K562 (cell line): ENCODE results near the gene RAB3IP. TPM values are rescaled to one million over a fixed set of nuclear protein-coding genes. Genes with fewer than 3 reads are reported as not detected.

Source experiments
- ATAC-seq: fragments of 200-7000 bp; cut with Tn5 transposase; 3 replicates; pipeline ENCODE4 v1.9.1; 2020; ENCODE audit warnings: moderate library complexity
- BruUV-seq: library from RNA; stranded (reverse); fragments of 400-500 nt; replicated peaks from 2 replicates; lab custom pipeline; 2021; lab: Mats Ljungman, UMichigan
- CTCF ChIA-PET: fragments of 300-600 bp; formaldehyde crosslinking; extraction: SDS; loops from one replicate; lab custom pipeline; 2021; ENCODE audit warnings: low intra/inter-chr PET ratio; lab: Yijun Ruan, JAX
- POLR2A ChIA-PET: fragments of 300-600, 350-650 bp; sonication (Branson Sonifier 250); formaldehyde crosslinking; extraction: SDS; loops from one replicate; lab custom pipeline; 2021; ENCODE audit warnings: antibody characterized with exemption, inconsistent platforms; lab: Yijun Ruan, JAX
- DNase-seq, 4 experiments: peaks; one replicate each; pipeline versions ENCODE4 v3.0.0 to v3.0.0-alpha.2; 2011 to 2018; ENCODE audit warnings: low spot score in 3 of 4, mixed read lengths in 3 of 4; ENCODE audit errors: extremely low read depth in 1 of 4
- FAIRE-seq: peaks from 2 replicates; lab custom pipeline; 2011; peaks lifted over from hg19 to GRCh38; lab: Jason Lieb, UNC
- H2AFZ ChIP-seq: 2 replicates; pipeline ENCODE4 v1.6.0; 2011; ENCODE audit warnings: low read depth, low read length, control low read depth, inconsistent platforms
- H3K27ac ChIP-seq: fragments of 200-600 bp; 3 replicates; pipeline ENCODE4 v1.8.0; 2011; ENCODE audit warnings: low read depth, mild to moderate bottlenecking, control low read depth, inconsistent platforms, low read length, moderate library complexity, mixed read lengths; ENCODE audit errors: extremely low read depth
- H3K27me3 ChIP-seq, 2 experiments: fragments of 300-600 bp in 1 of 2; 2 replicates in 1 of 2; 3 replicates in 1 of 2; pipeline versions ENCODE4 v1.6.0 to v1.8.0; 2011; ENCODE audit warnings: inconsistent platforms in 2 of 2, low read length in 2 of 2, mild to moderate bottlenecking in 1 of 2, mixed read lengths in 1 of 2, moderate library complexity in 1 of 2; ENCODE audit not compliant: control insufficient read depth in 2 of 2, insufficient read depth in 2 of 2
- H3K36me3 ChIP-seq: fragments of 300-600 bp; 3 replicates; pipeline ENCODE4 v1.8.0; 2011; ENCODE audit warnings: mild to moderate bottlenecking, low read length, inconsistent platforms; ENCODE audit not compliant: control insufficient read depth, insufficient read depth
- H3K4me1 ChIP-seq, 2 experiments: fragments of 200-600 bp in 1 of 2; replicated peaks in 1 of 2; 2 replicates in 1 of 2; 3 replicates in 1 of 2; pipeline versions ENCODE4 v1.5.1 to v1.8.0; 2011; ENCODE audit warnings: inconsistent platforms in 2 of 2, low read length in 2 of 2, mild to moderate bottlenecking in 1 of 2, mixed read lengths in 1 of 2, moderate library complexity in 1 of 2; ENCODE audit not compliant: control insufficient read depth in 2 of 2, insufficient read depth in 2 of 2
- H3K4me2 ChIP-seq: 2 replicates; pipeline ENCODE4 v1.6.1; 2011; ENCODE audit warnings: low read length, control low read depth, inconsistent platforms, mixed read lengths; ENCODE audit not compliant: insufficient read depth
- H3K4me3 ChIP-seq: fragments of 200-600 bp; sonication (generic), shearing (Covaris generic); 2 replicates; pipeline ENCODE4 v1.5.1; 2016; ENCODE audit warnings: control low read depth, inconsistent platforms
- H3K79me2 ChIP-seq: fragments of 200-600 bp; 3 replicates; pipeline ENCODE4 v1.8.0; 2011; ENCODE audit warnings: low read length, inconsistent platforms; ENCODE audit not compliant: control insufficient read depth, insufficient read depth
- H3K9ac ChIP-seq, 2 experiments: 2 replicates each; pipeline versions ENCODE4 v1.6.0 to v1.6.1; 2011; ENCODE audit warnings: low read depth in 2 of 2, low read length in 2 of 2, control low read depth in 1 of 2, inconsistent platforms in 1 of 2, mild to moderate bottlenecking in 1 of 2, mixed read lengths in 1 of 2; ENCODE audit not compliant: insufficient read depth in 1 of 2
- H3K9me1 ChIP-seq: one replicate; pipeline ENCODE4 v1.6.0; 2011; ENCODE audit warnings: inconsistent platforms, mild to moderate bottlenecking, low read length, moderate library complexity; ENCODE audit not compliant: control insufficient read depth, insufficient read depth
- H3K9me3 ChIP-seq: replicated peaks from 2 replicates; pipeline ENCODE4 v1.5.1; 2011; ENCODE audit warnings: low read depth, low read length, inconsistent platforms; ENCODE audit not compliant: control insufficient read depth, insufficient read depth
- H4K20me1 ChIP-seq: replicated peaks from 2 replicates; pipeline ENCODE4 v1.6.1; 2011; ENCODE audit warnings: low read length, inconsistent platforms, mixed read lengths; ENCODE audit not compliant: control insufficient read depth, insufficient read depth
- ATF7 ChIP-seq: fragments of 450-650 bp; IDR thresholded peaks from 2 replicates; pipeline ENCODE4 v1.7.1; 2014; ENCODE audit warnings: mild to moderate bottlenecking, moderate library complexity
- FOXA1 ChIP-seq: fragments of 450-650 bp; IDR thresholded peaks from 2 replicates; pipeline ENCODE4 v1.6.1; 2016; ENCODE audit warnings: mild to moderate bottlenecking, borderline replicate concordance
- MYNN ChIP-seq, 2 experiments: sonication (generic); formaldehyde crosslinking in 1 of 2; IDR thresholded peaks; 2 replicates each; pipeline versions ENCODE4 v1.5.0 to v1.6.1; 2016 to 2020; ENCODE audit warnings: antibody characterized with exemption in 1 of 2, missing genetic modification reagents in 1 of 2
- TAF15 ChIP-seq: fragments of 200-400 bp; formaldehyde crosslinking; IDR thresholded peaks from 2 replicates; pipeline ENCODE4 v1.6.1; 2017; ENCODE audit warnings: mild to moderate bottlenecking, low read depth, low read length, moderate library complexity
- ZFX ChIP-seq: sonication (generic); formaldehyde crosslinking; IDR thresholded peaks from 2 replicates; pipeline ENCODE4 v1.8.0; 2022; ENCODE audit warnings: mild to moderate bottlenecking, missing genetic modification reagents, moderate library complexity
- ZNF696 ChIP-seq: fragments of 250-450 bp; sonication (Bioruptor Pico); conservative IDR thresholded peaks from 2 replicates; pipeline ENCODE4 v1.4.0; 2020; ENCODE audit warnings: mild to moderate bottlenecking, moderate library complexity
- WGBS: fragments of 100-300 bp; shearing (Covaris generic); methylation state at CpG from one replicate; pipeline ENCODE4 v1.1.6; 2016; ENCODE audit warnings: low coverage, mixed read lengths; ENCODE audit not compliant: insufficient coverage; ENCODE audit errors: missing lambda C conversion rate; 5-methylcytosine and 5-hydroxymethylcytosine counted together
- in situ Hi-C: fragments of 300-500 bp; cut with MboI; formaldehyde crosslinking; loops from 4 replicates; pipeline ENCODE4 v1.15.0; 2018; ENCODE audit warnings: inconsistent platforms, mixed read lengths
- intact Hi-C: fragments of 100-400 bp; cut with micrococcal nuclease; formaldehyde crosslinking; loops from 2 replicates; pipeline ENCODE4 v1.14.2; 2022
- polyA plus RNA-seq, 8 experiments: library from polyadenylated mRNA; depleted of rRNA in 4 of 8; stranded (reverse) in 5 of 8; unstranded in 3 of 8; fragments of >200 nt; fragmentation: Nextera tagmentation in 2 of 8; fragmentation: Illumina TruSeq in 1 of 8; extraction: Ambion mirVana in 2 of 8; extraction: Trizol in 1 of 8; gene quantifications; 2 replicates each; pipeline versions ENCODE4 v1.2.1 to v1.2.3, GENCODE V29; 2011 to 2014; ENCODE audit warnings: inconsistent platforms in 1 of 8, missing spikeins in 1 of 8
- total RNA-seq, 7 experiments: library from RNA; depleted of rRNA in 6 of 7; stranded (reverse); fragments of >200 nt in 6 of 7; fragmentation: Illumina TruSeq in 2 of 7; extraction: Trizol in 2 of 7; gene quantifications; 2 replicates each; pipeline versions ENCODE4 v1.2.1 to v1.2.3, GENCODE V29; 2011 to 2021; ENCODE audit warnings: low replicate concordance in 1 of 7
- TF ChIP-seq, protein P1 (sequence below), 2 experiments: fragments of 450-650 bp; conservative IDR thresholded peaks; 2 replicates each; pipeline ENCODE4 v1.6.1; 2017; ENCODE audit warnings: mild to moderate bottlenecking in 2 of 2, moderate library complexity in 2 of 2
- TF ChIP-seq, protein P2 (sequence below): fragments of 250-450 bp; sonication (Bioruptor Pico); IDR thresholded peaks from 2 replicates; pipeline ENCODE4 v1.4.0; 2020

RAB3IP gene
- total and polyA plus RNA-seq, 9 of the 15 experiments (the other 6 are each of a cell fraction or from before 2014, with no cell fraction given), result 5.6 to 25.5 (median 11.3) TPM

DNA sequence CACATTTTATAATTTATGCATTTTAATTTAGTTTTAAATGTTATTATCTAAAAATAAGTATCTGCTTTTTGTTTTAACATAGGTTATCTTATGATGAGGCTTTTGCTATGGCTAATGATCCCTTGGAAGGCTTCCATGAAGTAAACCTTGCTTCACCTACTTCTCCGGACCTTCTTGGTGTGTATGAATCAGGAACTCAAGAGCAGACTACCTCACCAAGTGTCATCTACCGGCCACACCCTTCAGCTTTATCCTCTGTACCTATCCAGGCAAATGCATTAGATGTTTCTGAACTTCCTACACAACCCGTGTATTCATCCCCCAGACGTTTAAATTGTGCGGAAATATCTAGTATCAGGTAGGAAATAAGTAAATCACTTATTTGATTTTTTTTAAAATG, 16.6 kb downstream of the RAB3IP start:
- H3K27ac ChIP-seq, result no peak overlapping the region
- intact Hi-C loops (no loop called here), in situ Hi-C loops (no loop called here)
- no peaks in the 10 kb centered on the region for H3K4me1 ChIP-seq
- H3K79me2 ChIP-seq, result no peaks in the 10 kb centered on the region
- no peak overlapping the region for H2AFZ ChIP-seq
- H3K4me3 ChIP-seq, result no peak overlapping the region
- no peaks in the 10 kb centered on the region for H4K20me1 ChIP-seq
- FAIRE-seq, result no peak
- POLR2A ChIA-PET, result no interaction called here
- no TSS peak for BruUV-seq
- TF ChIP-seq FOXA1 (no peak), ZFX (CRISPR knock-in tag) (no peak), MYNN (IDR thresholded peaks at IDR 0.05) (no peak), MYNN (CRISPR knock-in tag; IDR thresholded peaks at IDR 0.05) (no peak), ZNF696 (CRISPR knock-in tag) (no peak), ATF7 (no peak), TAF15 (no peak)
- TF ChIP-seq, protein P1, sequence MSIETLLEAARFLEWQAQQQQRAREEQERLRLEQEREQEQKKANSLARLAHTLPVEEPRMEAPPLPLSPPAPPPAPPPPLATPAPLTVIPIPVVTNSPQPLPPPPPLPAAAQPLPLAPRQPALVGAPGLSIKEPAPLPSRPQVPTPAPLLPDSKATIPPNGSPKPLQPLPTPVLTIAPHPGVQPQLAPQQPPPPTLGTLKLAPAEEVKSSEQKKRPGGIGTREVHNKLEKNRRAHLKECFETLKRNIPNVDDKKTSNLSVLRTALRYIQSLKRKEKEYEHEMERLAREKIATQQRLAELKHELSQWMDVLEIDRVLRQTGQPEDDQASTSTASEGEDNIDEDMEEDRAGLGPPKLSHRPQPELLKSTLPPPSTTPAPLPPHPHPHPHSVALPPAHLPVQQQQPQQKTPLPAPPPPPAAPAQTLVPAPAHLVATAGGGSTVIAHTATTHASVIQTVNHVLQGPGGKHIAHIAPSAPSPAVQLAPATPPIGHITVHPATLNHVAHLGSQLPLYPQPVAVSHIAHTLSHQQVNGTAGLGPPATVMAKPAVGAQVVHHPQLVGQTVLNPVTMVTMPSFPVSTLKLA (conservative IDR thresholded peaks at IDR 0.05), result no peak
- TF ChIP-seq, protein P2, sequence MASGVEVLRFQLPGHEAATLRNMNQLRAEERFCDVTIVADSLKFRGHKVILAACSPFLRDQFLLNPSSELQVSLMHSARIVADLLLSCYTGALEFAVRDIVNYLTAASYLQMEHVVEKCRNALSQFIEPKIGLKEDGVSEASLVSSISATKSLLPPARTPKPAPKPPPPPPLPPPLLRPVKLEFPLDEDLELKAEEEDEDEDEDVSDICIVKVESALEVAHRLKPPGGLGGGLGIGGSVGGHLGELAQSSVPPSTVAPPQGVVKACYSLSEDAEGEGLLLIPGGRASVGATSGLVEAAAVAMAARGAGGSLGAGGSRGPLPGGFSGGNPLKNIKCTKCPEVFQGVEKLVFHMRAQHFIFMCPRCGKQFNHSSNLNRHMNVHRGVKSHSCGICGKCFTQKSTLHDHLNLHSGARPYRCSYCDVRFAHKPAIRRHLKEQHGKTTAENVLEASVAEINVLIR (CRISPR knock-in tag), result no peak
- TF ChIP-seq, all 486 proteins: peak for 0
- CTCF ChIA-PET, result no interaction called here
- Histone ChIP-seq H3K27me3 (no peaks in the 10 kb centered on the region), H3K36me3 (no peaks in the 10 kb centered on the region), H3K9me3 (0 out of 2 replicates have a peak, but pooled peaks cover 3% of the 10 kb centered on the region), H3K4me2 (no peak overlapping the region), H3K9me1 (no peaks in the 10 kb centered on the region), H3K9ac (no peak overlapping the region)
- WGBS, result 36% methylated on average over 5 of the region's 5 CpGs
- DNase-seq, result no peak
- no peak for ATAC-seq
